OCI-LY3 (cell line): ENCODE measurements around the gene MRRF.

Experiments
- EZH2phosphoT487 ChIP-seq: fragments of 200-600 bp; shearing (Covaris generic); IDR thresholded peaks from 2 replicates; pipeline ENCODE4 v1.6.1; 2018; ENCODE audit warnings: antibody characterized with exemption, mixed run types, low read depth
- TF ChIP-seq, protein P1 (sequence below): fragments of 200-600, 300-600 bp; sonication (generic); IDR thresholded peaks from 2 replicates; pipeline ENCODE4 v1.5.1; 2014; ENCODE audit warnings: antibody characterized with exemption, low read length, low read depth

DNA sequence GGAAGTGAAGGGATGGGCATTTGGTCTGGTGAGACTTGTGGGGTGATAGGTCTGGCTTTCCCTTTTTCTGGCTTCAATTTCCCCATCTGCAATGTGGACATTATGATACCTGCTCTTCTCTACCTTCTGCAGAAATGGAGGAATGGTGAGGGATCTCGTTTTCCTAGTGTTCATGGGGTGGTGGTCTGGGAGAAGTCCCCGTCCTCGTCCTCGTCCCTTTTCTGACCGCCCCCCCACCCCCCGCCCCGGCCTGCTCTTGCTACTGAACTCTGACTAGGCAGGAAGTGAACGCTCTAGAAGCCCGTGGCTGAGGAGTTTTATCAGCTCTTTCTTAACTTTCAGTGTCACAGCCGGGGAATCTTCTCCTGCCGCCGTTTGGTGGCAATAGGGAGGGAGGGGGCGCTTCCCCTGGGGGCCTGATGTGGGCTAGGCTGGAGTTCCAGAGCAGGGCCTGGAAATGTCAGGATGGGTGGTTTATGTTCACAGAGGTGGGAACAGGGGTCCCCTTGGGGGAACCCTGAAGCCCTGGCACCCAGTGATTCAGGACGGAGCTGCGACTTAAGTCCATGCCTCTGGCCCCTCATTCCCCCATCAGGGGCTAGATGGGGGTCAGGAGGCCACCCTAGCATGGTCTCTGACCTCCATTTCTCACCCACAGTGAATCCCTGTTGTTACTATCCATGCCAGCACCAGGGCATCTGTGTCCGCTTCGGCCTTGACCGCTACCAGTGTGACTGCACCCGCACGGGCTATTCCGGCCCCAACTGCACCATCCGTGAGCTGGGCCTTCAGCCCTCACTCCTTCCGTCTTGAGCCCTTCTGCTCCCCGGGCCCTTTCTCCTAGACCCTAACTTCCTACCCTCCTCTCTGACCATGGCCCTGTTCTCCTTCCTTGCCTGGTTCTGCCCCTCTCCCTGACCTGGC, 112.8 kb downstream of the MRRF start:
- TF ChIP-seq, protein P1, sequence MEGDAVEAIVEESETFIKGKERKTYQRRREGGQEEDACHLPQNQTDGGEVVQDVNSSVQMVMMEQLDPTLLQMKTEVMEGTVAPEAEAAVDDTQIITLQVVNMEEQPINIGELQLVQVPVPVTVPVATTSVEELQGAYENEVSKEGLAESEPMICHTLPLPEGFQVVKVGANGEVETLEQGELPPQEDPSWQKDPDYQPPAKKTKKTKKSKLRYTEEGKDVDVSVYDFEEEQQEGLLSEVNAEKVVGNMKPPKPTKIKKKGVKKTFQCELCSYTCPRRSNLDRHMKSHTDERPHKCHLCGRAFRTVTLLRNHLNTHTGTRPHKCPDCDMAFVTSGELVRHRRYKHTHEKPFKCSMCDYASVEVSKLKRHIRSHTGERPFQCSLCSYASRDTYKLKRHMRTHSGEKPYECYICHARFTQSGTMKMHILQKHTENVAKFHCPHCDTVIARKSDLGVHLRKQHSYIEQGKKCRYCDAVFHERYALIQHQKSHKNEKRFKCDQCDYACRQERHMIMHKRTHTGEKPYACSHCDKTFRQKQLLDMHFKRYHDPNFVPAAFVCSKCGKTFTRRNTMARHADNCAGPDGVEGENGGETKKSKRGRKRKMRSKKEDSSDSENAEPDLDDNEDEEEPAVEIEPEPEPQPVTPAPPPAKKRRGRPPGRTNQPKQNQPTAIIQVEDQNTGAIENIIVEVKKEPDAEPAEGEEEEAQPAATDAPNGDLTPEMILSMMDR, result no peak
- no peak for TF ChIP-seq EZH2phosphoT487
